HEK293T (cell line): ENCODE results near the gene TYK2.

ENCODE experiments used
- ARNT ChIP-seq: fragments of 450-650 bp; IDR thresholded peaks from 2 replicates; pipeline ENCODE4 v1.6.1; 2017; ENCODE audit warnings: mild to moderate bottlenecking
- BHLHE40 ChIP-seq: fragments of 450-650 bp; IDR thresholded peaks from 2 replicates; pipeline ENCODE4 v1.6.1; 2016; ENCODE audit warnings: mild to moderate bottlenecking, moderate library complexity, borderline replicate concordance
- CTBP1 ChIP-seq: fragments of 450-650 bp; IDR thresholded peaks from 2 replicates; pipeline ENCODE4 v1.6.1; 2016; ENCODE audit warnings: borderline replicate concordance
- ELF4 ChIP-seq: fragments of 450-650 bp; IDR thresholded peaks from 2 replicates; pipeline ENCODE4 v1.6.1; 2017; ENCODE audit warnings: antibody characterized with exemption
- FOXA1 ChIP-seq: fragments of 450-650 bp; IDR thresholded peaks from 2 replicates; pipeline ENCODE4 v1.6.1; 2016; ENCODE audit warnings: mild to moderate bottlenecking
- FOXM1 ChIP-seq: fragments of 450-650 bp; IDR thresholded peaks from 2 replicates; pipeline ENCODE4 v1.6.1; 2017; ENCODE audit warnings: mild to moderate bottlenecking, borderline replicate concordance
- L3MBTL2 ChIP-seq: fragments of 450-650 bp; conservative IDR thresholded peaks from 2 replicates; pipeline ENCODE4 v1.6.1; 2016; ENCODE audit warnings: mild to moderate bottlenecking
- PKNOX1 ChIP-seq: fragments of 450-650 bp; IDR thresholded peaks from 2 replicates; pipeline ENCODE4 v1.6.1; 2016
- SP1 ChIP-seq: fragments of 450-650 bp; IDR thresholded peaks from 2 replicates; pipeline ENCODE4 v1.6.1; 2017
- SUZ12 ChIP-seq: fragments of 450-650 bp; IDR thresholded peaks from 2 replicates; pipeline ENCODE4 v1.6.1; 2016; ENCODE audit warnings: mild to moderate bottlenecking
- TARDBP ChIP-seq: fragments of 450-650 bp; IDR thresholded peaks from 2 replicates; pipeline ENCODE4 v1.6.1; 2016
- ZNF384 ChIP-seq: fragments of 450-650 bp; IDR thresholded peaks from 2 replicates; pipeline ENCODE4 v1.6.1; 2016

- TF ChIP-seq ARNT (no peak), ZNF384 (no peak), SP1 (no peak), SUZ12 (no peak), FOXA1 (no peak), FOXM1 (no peak), TARDBP (no peak), ELF4 (no peak), BHLHE40 (no peak), PKNOX1 (no peak), CTBP1 (no peak), L3MBTL2 (no peak)
These were observed 9.5 kb upstream of the TYK2 start for GRCh38 chr19:10389863-10390262.
